Sigmoid colon (tissue), 4 donors: ENCODE results near the gene MYBPC3.

Experiments used
- CTCF ChIP-seq, 4 experiments: fragments of 450-650 bp in 3 of 4; fragments of 200-600 bp in 1 of 4; IDR thresholded peaks; one replicate each; pipeline ENCODE4 v1.5.1; 2016 to 2019; ENCODE audit warnings: antibody characterized with exemption in 4 of 4, mild to moderate bottlenecking in 3 of 4, moderate library complexity in 2 of 4
- EP300 ChIP-seq, 4 donors: sonication (generic); formaldehyde crosslinking; IDR thresholded peaks; one replicate each; pipeline ENCODE4 v1.6.1; 2017; ENCODE audit warnings: antibody characterized with exemption in 4 of 4
- POLR2A ChIP-seq, 2 donors: fragments of 450-650 bp; IDR thresholded peaks; one replicate each; pipeline ENCODE4 v1.6.1; 2016; ENCODE audit warnings: antibody characterized with exemption in 2 of 2, mild to moderate bottlenecking in 2 of 2, moderate library complexity in 2 of 2
- POLR2AphosphoS5 ChIP-seq, 4 donors: sonication (generic); formaldehyde crosslinking; IDR thresholded peaks; one replicate each; pipeline ENCODE4 v1.6.1; 2017; ENCODE audit warnings: antibody characterized with exemption in 4 of 4

- TF ChIP-seq POLR2A (IDR thresholded peaks at IDR 0.05) (no peak), CTCF (IDR thresholded peaks at IDR 0.05) (no peak), POLR2AphosphoS5 (IDR thresholded peaks at IDR 0.05) (no peak), EP300 (IDR thresholded peaks at IDR 0.05) (no peak)
These were observed 46.0 kb downstream of the MYBPC3 start for GRCh38 chr11:47306484-47306844.
